ENCODE results near the gene LIG3.
"Not testable (repeated sequence)": the region's sequence is repeated elsewhere in the genome, so short reads cannot be mapped to it uniquely, and the experiment has no call there.

The LIG3 gene

DNA sequence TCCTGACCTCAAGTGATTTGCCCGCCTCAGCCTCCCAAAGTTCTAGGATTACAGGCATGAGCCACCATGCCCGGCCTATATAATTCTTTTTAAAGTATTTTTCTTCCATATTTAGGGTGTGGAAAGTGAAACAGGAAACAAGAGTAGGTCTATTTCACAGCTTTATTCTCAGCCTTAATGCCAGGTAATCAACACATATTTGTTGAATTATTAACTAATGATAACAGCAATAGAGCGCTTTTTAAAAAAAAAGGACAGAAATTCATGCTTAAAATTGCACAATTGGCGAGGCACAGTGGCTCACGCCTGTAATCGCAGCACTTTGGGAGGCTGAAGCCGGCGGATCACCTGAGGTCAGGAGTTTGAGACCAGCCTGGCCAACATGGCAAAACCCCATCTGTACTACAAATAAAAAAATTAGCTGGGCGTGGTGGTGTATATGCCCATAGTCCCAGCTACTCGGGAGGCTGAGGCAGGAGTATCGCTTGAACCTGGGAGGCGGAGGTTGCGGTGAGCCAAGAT, 65.2 kb downstream of the LIG3 start:
- not testable (repeated sequence) for DNase-seq

DNA sequence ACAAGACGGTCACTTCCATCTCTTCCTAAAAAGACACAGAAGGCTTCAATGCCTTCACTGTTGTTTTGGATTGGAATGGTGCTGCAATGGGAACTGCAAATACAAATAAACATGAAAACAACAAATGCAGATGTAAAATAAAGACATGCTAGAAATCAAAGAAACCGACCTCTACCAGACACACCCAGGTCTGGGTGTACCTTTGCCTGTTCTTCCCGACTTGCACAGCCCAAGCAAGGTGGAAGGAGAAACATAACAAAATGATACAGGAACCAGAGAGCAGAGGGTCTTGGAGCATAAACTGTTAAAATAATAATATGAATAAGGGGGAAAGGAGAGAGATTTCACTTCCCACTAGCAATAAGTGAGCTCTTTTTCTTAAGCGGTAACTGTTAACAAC, 65.9 kb downstream of the LIG3 start:
- no peak for DNase-seq

DNA sequence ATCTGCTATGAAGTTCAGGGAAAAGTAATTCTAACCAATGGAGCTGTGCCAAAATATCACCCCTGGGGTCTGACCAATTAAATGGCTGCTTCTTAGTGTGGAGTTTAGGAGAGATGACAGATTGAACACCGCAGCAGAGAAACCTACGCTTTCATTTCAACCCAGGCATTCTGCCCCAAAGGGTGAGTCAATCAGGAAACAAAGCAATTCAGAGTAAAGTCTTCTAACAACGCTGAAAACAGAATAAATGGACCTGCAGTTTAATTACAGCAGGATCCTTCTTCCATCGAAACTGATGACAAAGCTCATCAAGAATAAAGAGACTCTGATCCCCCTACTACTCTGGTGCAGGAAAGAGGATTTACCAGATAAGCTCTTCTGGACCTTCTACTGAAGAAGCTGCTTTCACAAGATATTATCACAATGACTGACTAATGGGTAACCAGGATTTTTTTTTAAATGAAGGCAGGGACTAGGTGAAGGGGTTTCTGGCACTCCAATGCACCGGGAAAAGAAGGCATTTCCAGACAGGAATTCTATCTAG, 66.5 kb downstream of the LIG3 start:
- DNase-seq: no peak

DNA sequence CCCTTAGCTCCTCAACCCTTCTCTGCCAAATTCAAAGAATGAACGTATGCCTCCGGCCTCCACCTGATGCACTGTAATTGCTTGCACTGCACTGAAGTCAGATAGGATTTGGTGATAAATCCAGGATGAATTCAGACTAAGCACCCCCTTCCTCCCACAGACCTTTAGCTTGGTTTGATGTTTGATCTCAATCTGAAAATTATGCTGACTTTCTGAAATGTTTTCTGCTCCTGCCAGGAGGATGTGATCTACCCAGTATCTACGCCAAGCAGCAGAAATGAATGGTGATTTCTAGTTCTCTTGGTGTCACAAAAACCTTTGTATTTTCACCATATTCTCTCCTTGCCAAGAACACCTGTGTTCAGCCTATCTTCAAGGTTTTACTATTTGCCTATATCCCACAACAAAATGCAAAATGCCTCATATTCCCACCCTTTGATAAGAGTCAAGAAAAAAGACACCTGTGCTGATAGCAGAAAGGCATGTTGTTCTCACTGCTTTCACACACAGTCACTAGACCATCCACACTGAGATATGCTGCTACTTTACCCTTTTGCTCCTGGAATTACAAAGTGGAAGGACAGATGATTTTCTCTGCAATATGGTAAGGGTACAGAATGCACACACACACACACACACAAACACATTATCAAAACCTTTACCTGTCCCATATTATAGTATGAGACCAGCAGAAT, 68.5 kb downstream of the LIG3 start:
- no peak for DNase-seq

DNA sequence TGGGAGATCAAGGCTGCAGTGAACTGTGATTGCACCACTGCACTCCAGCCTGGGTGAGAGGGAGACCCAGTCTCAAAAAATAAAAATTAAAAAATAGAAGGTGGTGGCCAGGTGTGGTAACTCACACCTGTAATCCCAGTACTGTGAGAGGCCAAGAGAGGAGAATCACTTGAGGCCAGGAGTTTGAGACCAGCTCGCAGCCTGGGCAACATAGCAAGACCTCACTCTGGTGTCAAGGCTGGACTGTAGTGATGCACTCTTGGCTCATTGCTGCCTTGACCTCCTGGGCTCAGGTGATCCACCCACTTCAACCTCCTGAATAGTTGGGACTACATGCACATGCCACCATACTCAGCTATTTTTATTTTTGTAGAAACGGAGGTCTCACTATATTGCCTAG, 69.9 kb downstream of the LIG3 start:
- DNase-seq: no peak

DNA sequence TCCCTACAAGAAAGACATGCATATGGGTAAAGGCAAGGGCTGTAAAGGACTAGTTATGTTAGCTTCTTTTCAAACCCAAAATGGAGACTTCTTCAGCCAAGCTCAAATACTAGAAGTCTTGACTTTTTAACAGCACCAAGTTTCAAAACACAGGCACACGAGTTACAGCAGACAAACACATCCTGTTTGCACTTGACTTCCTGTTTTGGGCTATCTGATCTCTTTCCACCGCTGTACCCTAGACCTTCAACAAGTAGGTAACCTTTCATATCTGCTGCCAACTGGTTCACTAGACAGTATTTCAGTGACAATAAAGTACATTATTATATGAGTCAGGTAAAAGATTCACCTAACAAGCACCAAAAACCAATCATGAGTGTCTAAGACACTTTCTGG, 70.9 kb downstream of the LIG3 start:
- no peak for DNase-seq

DNA sequence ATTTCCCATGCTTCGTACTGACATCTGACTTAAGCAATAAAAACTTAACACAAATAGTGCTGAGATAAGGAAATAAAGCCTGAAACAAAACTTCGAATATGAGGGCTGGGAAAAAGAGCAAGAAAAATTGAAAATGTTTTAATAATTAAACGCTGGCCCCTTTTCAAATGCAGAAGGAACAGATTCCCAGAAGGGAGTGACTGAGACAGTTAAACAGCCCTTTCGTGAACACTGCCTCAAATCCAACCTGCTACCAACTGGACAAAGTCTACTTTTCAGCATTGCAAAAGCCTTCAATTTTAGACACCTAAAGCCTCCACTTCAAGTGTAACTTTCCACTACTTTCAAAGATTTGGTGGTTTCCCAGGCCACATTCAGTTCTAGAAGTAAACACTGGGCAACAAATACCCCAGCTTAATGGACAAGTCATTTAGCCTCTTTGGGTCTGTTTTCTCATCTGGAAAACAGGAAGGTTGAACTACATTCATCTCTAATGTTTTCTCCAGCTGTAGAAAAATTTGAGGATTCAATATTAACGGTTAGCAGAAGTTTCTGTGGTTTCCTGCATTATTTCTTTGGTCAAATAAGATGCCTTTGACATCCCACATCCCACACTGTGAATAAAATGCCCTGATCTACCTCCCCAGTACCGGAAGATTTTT, 71.4 kb downstream of the LIG3 start:
- no peak for DNase-seq

DNA sequence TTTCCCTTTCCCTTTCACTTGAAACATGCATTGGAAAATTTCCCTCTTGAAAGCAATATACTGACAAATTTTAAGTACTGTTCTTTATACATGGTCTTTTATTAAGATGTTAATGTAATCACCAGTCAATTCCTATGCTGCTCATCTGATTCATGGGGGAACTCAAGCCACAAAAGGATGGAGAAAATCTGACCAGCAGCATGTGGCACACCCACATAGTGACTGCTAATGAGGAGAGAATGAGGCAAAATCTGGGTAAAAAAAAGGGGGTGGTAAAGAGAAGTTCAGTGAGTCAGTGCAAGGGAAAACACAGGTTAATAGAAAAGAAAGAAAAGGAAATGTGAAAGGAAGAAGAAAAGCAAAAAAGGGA, 71.9 kb downstream of the LIG3 start:
- no peak for DNase-seq

DNA sequence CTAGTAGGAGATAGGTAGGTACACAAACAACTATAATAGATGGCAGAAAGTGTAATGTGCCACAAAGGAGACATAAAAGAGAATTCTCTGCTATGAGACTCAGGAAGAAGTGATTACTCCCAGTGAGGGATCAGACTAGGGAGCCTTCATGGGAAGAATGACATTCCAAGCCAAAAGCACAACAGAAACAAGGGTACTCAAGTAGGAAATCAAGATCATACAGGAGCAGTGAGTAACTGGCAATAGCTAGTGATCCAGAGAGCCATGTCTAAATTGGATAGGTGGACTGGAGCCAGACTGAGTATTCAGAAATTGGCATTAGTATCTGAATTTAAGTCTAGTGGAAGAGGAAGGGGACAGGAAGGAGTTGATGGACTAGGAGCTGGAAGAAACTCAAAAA, 72.5 kb downstream of the LIG3 start:
- DNase-seq: no peak

DNA sequence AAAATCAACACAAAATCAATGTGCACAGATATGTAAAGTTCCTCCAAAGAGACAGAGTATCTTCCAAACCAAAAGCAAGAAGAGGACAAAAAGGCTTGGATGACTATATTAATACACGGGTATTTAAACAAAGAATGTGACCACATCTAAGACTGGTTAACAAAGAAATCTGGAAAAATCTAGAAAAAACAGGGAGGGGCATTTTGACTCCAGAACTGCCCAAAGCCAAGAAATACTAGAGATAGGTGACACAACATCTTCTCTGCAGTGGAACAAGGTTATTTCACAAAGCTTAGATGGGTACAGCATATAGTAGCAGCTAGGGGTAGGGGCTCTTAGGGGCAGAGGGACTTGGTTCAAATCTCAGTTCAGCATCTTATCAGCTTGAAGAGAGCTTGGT, 72.9 kb downstream of the LIG3 start:
- DNase-seq: no peak

DNA sequence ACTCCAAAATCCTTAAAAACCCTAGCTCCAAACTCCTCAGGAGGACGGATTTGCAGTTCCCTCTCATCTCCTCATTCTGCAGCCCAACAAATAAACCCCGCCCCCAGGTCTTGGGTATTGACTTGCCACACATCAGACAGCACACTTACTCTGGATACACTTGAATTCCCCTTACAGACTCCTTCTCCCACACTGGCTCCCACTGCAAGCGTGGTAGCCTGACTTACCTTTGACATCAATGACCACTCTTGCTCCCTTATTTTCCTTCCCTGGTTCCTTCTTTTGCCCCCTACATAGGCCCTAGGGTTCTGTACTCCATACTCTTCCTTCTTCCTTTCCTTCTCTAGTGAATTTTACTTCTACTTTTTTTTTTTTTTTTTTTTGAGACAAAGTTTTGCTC, 75.7 kb downstream of the LIG3 start:
- DNase-seq: no peak

DNA sequence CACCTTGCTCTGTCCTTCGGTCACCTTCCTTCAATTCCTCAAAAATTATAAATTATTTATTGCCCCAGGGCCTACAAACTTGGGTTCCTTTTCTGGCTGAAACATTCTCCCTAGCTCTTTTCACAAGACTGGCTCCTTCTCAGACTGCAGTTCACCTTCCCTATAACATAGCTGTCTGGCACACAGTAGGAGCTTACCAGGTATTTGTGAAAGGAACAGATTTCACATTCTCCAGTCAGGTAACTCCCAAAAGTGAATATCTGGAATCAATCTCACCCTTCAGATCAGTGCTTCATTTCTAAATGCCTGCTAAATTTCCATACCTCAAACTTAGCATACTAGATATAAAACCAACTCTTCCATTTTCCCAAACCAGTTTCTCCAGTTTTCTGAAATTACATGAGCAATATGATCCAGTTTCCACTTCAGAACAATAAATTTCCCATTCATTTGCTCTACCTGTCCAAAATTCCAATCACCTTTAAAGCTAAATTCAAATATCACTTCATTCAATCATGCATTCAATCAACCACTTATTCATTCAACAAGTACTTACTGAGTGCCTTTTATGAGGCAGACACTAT, 77.1 kb downstream of the LIG3 start:
- DNase-seq: no peak
